ENCODE measurements around the gene APOBEC3G.

Gene APOBEC3G

DNA sequence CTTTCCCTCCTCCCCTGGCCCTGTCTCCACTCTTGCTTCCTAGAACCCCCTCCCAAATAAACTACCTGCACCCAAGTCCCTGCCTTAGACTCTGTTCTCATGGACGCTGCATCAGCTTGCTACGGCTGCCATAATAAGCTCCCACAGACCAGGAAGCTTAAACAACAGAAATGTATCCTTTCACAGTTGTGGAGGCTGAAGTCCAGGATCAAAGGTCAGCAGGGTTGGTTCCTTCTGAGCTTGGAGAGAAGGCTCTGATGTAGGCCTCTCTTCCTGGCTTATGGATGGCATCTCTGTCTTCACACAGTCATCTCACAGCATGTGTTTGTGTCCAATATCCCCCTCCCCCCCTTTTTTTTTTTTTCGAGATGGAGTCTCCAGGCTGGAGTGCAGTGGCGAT, 52.0 kb downstream of the APOBEC3G start:
- Histone ChIP-seq H3K9me3 (ENCODE audit: control insufficient read depth, insufficient read depth, low read depth, low read length) (no peaks in the 10 kb centered on the region), H3K9ac (ENCODE audit: low read length) (no peak overlapping the region), H3K27ac (ENCODE audit: low read depth, low read length) (no peak overlapping the region), H3K4me3 (ENCODE audit: low read depth, low read length) (no peak overlapping the region), H3K36me3 (ENCODE audit: control insufficient read depth, insufficient read depth, low read length) (no peaks in the 10 kb centered on the region), H3K4me1 (ENCODE audit: control insufficient read depth, insufficient read depth, low read length) (peaks cover 26% of the 10 kb centered on the region), H3K27me3 (ENCODE audit: control insufficient read depth, insufficient read depth, low read length) (no peaks in the 10 kb centered on the region)

- H3K9ac ChIP-seq (ENCODE audit: low read length), result no peak overlapping the region
- H3K27ac ChIP-seq (ENCODE audit: low read depth, low read length), result no peak overlapping the region
- H3K36me3 ChIP-seq (ENCODE audit: control insufficient read depth, insufficient read depth, low read length), result no peaks in the 10 kb centered on the region
- no peaks in the 10 kb centered on the region for H3K27me3 ChIP-seq (ENCODE audit: control insufficient read depth, insufficient read depth, low read length)
- no peaks in the 10 kb centered on the region for H3K9me3 ChIP-seq (ENCODE audit: control insufficient read depth, insufficient read depth, low read depth, low read length)
- H3K4me3 ChIP-seq (ENCODE audit: low read depth, low read length), result no peak overlapping the region
- H3K4me1 ChIP-seq (ENCODE audit: control insufficient read depth, insufficient read depth, low read length), result peaks cover 23% of the 10 kb centered on the region
Observed at GRCh38 chr22:39129746-39130145, 52.7 kb downstream of the APOBEC3G start.

GRCh38 chr22:39130152-39130704, 53.2 kb downstream of the APOBEC3G start:
- Histone ChIP-seq H3K9ac (ENCODE audit: low read length) (no peak overlapping the region), H3K4me3 (ENCODE audit: low read depth, low read length) (no peak overlapping the region), H3K27me3 (ENCODE audit: control insufficient read depth, insufficient read depth, low read length) (no peaks in the 10 kb centered on the region), H3K4me1 (ENCODE audit: control insufficient read depth, insufficient read depth, low read length) (peaks cover 23% of the 10 kb centered on the region), H3K9me3 (ENCODE audit: control insufficient read depth, insufficient read depth, low read depth, low read length) (no peaks in the 10 kb centered on the region), H3K27ac (ENCODE audit: low read depth, low read length) (no peak overlapping the region), H3K36me3 (ENCODE audit: control insufficient read depth, insufficient read depth, low read length) (no peaks in the 10 kb centered on the region)

DNA sequence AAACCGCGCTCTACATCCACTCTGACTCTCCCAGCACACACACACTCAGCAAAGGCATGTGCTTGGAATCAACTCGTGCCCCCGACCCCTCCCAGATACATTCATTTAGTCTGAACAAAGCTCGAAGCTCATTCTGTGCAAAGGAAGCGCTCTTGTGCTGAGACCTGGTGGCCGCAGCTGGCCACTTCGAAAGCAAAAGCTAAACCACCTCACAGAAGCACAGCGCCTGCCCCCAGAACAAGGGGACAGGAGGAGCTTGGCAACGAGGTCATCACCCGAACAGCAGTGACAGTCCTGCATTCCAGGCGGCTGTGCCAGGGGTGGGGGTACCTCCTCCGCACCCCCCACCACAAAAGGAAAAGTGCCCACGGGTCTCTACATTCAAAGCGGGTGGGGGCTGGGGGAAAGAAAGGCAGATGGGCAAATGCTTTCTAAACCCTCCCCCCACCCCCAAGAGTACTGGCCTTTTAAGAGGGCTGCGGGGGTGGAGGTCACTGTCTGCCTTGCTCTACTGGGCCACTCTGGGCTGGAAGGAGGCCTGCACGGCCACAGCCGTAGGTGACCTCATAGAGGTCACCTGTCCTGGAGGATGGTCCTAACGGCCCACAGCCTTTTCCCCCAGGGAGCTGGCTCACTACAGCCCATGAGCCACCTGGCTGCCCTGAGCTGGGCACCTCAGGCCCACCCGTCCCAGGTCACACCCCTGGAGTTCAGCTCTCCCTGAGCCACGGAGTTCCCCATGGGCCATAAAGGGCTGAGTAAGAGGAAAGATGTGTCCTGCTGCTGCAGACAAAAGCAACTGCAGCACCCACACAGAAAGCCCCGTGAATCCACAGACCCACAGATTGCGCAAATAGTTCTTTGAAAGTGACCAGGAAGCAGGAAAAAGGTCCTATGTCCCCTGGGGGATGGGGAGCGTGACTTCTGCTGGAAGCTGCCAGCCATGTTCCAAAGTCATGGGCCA, 54.1 kb downstream of the APOBEC3G start:
- no peak overlapping the region for H3K9ac ChIP-seq (ENCODE audit: low read length)

DNA sequence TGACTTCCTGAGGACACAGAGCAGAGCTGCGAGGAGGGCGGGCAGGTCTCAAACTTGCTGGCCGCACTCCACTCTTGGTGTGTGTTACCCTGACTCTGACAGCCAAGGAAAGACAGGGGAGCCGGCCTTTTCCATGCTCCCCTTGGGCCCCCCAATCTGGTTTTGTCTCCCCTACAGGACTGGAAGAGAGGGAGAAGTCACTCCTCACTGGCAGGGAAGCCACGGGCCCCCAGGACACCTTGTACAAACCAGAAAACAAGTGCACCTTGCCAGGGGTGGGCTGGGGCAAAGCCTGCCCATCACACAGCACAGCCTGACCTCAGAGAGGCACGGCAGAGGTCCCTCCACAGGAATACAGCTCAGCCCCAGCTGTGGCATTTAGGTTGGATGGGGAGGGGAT, 55.2 kb downstream of the APOBEC3G start:
- Histone ChIP-seq H3K4me1 (ENCODE audit: control insufficient read depth, insufficient read depth, low read length) (peaks cover 30% of the 10 kb centered on the region), H3K4me3 (ENCODE audit: low read depth, low read length) (no peak overlapping the region)

More for the DNA sequence above, 54.1 kb downstream of the APOBEC3G start:
- Histone ChIP-seq H3K27me3 (ENCODE audit: control insufficient read depth, insufficient read depth, low read length) (no peaks in the 10 kb centered on the region), H3K36me3 (ENCODE audit: control insufficient read depth, insufficient read depth, low read length) (no peaks in the 10 kb centered on the region), H3K9me3 (ENCODE audit: control insufficient read depth, insufficient read depth, low read depth, low read length) (no peaks in the 10 kb centered on the region), H3K27ac (ENCODE audit: low read depth, low read length) (no peak overlapping the region), H3K4me3 (ENCODE audit: low read depth, low read length) (no peak overlapping the region), H3K4me1 (ENCODE audit: control insufficient read depth, insufficient read depth, low read length) (peaks cover 28% of the 10 kb centered on the region)

DNA sequence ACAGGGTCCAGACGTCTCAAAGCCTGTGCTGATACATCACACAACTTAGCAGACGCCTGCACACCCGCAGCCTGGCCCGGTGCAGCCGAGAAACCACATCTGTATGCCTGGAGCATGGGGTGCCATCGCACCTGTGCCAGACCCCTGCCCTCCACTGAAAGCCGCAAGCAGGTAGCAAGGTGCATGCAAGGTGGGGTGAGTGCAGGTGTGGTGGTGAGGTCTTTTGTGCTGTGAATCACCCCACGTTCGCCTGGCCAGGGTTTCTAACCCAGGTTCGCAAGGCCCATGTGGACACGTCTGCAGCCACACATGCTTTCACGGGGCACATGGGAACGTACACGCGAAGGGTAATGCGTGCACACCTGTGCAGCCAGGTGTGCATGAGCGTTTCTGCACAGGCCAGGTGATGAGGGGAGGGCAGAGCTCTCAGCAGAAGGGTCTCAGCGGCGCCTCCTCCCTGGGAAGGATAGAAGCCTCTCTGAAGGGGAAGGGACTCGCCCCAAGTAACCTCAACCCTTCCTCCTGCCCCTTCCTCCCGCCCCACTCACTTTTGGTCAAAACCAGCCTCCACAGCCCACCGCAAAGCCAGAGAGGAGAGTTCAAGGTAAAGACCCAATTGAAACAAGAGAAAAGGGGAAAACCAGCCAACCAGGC, 55.9 kb downstream of the APOBEC3G start:
- Histone ChIP-seq H3K4me1 (ENCODE audit: control insufficient read depth, insufficient read depth, low read length) (peaks cover 30% of the 10 kb centered on the region), H3K9ac (ENCODE audit: low read length) (no peak overlapping the region), H3K27ac (ENCODE audit: low read depth, low read length) (no peak overlapping the region), H3K36me3 (ENCODE audit: control insufficient read depth, insufficient read depth, low read length) (no peaks in the 10 kb centered on the region), H3K4me3 (ENCODE audit: low read depth, low read length) (no peak overlapping the region), H3K27me3 (ENCODE audit: control insufficient read depth, insufficient read depth, low read length) (no peaks in the 10 kb centered on the region), H3K9me3 (ENCODE audit: control insufficient read depth, insufficient read depth, low read depth, low read length) (no peaks in the 10 kb centered on the region)

More for the DNA sequence above, 55.2 kb downstream of the APOBEC3G start:
- H3K27ac ChIP-seq (ENCODE audit: low read depth, low read length), result no peak overlapping the region
- H3K27me3 ChIP-seq (ENCODE audit: control insufficient read depth, insufficient read depth, low read length), result no peaks in the 10 kb centered on the region
- no peaks in the 10 kb centered on the region for H3K9me3 ChIP-seq (ENCODE audit: control insufficient read depth, insufficient read depth, low read depth, low read length)
- H3K36me3 ChIP-seq (ENCODE audit: control insufficient read depth, insufficient read depth, low read length), result no peaks in the 10 kb centered on the region
- H3K9ac ChIP-seq (ENCODE audit: low read length), result no peak overlapping the region

DNA sequence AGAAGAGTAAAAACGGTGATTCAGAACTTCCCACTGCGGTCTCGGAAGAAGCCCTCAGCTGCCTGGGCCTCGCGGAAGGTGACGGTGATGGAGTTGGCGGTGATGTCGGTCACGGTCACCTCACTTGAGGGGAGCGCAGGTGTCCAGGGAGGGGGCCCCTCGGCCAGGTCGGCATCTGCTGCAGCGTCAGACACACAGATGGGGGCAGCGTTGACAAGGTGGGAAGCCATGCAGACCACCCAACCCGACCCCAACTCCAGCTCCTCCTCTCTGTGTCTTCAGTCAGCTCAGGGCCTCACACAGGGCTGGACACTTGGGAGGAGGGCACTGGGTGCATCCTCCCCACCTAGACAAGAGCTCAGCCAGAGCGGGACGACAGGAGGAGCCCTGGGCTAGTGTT, 56.8 kb downstream of the APOBEC3G start:
- no peaks in the 10 kb centered on the region for H3K27me3 ChIP-seq (ENCODE audit: control insufficient read depth, insufficient read depth, low read length)
- H3K4me3 ChIP-seq (ENCODE audit: low read depth, low read length), result no peak overlapping the region
- no peak overlapping the region for H3K9ac ChIP-seq (ENCODE audit: low read length)
- no peaks in the 10 kb centered on the region for H3K36me3 ChIP-seq (ENCODE audit: control insufficient read depth, insufficient read depth, low read length)
- no peaks in the 10 kb centered on the region for H3K9me3 ChIP-seq (ENCODE audit: control insufficient read depth, insufficient read depth, low read depth, low read length)
- H3K27ac ChIP-seq (ENCODE audit: low read depth, low read length), result no peak overlapping the region
- H3K4me1 ChIP-seq (ENCODE audit: control insufficient read depth, insufficient read depth, low read length), result peaks cover 30% of the 10 kb centered on the region

DNA sequence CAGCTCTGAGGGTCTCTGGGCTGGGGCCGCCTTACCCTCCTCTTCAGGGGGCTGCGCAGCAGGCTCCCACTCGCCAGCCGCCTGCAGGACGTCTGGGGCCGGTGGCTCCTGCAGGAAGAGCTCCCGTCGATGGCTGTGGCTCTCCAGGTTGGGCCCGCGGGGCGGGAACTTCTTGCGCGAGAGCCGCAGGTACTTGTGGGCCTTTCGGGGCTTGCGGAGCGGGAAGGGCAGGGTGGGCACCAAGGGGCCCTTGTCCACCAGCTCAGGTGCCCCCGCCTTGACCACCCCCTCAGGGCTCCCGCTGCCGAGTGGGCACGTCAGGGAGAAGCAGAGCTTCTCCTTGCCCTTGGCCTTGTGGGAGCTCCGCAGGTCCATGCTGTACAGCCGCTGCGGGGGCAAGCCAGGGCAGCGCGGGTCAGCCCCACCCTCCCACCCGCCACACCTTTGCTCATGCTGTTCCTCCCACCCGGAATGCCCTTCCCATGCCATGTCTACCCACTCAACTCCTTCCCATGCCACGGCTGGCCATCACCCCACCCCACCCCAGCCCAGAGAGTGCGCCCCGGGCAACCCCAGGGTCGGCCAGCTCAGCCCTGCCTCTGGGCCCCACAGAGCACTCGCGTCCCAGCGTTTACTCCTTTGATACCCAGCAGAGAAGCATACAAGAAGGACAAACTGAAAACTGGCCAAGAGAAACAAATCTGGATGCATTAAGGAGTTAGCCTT, 57.5 kb downstream of the APOBEC3G start:
- no peaks in the 10 kb centered on the region for H3K36me3 ChIP-seq (ENCODE audit: control insufficient read depth, insufficient read depth, low read length)
- no peak overlapping the region for H3K27ac ChIP-seq (ENCODE audit: low read depth, low read length)
- no peaks in the 10 kb centered on the region for H3K9me3 ChIP-seq (ENCODE audit: control insufficient read depth, insufficient read depth, low read depth, low read length)
- H3K4me3 ChIP-seq (ENCODE audit: low read depth, low read length), result no peak overlapping the region
- H3K27me3 ChIP-seq (ENCODE audit: control insufficient read depth, insufficient read depth, low read length), result no peaks in the 10 kb centered on the region
- peaks cover 30% of the 10 kb centered on the region for H3K4me1 ChIP-seq (ENCODE audit: control insufficient read depth, insufficient read depth, low read length)
- H3K9ac ChIP-seq (ENCODE audit: low read length), result no peak overlapping the region

GRCh38 chr22:39135092-39135896, 58.2 kb downstream of the APOBEC3G start:
- no peak overlapping the region for H3K9ac ChIP-seq (ENCODE audit: low read length)
- no peaks in the 10 kb centered on the region for H3K27me3 ChIP-seq (ENCODE audit: control insufficient read depth, insufficient read depth, low read length)
- H3K4me1 ChIP-seq (ENCODE audit: control insufficient read depth, insufficient read depth, low read length), result peaks cover 26% of the 10 kb centered on the region
- H3K36me3 ChIP-seq (ENCODE audit: control insufficient read depth, insufficient read depth, low read length), result no peaks in the 10 kb centered on the region
- no peaks in the 10 kb centered on the region for H3K9me3 ChIP-seq (ENCODE audit: control insufficient read depth, insufficient read depth, low read depth, low read length)
- H3K27ac ChIP-seq (ENCODE audit: low read depth, low read length), result no peak overlapping the region
- no peak overlapping the region for H3K4me3 ChIP-seq (ENCODE audit: low read depth, low read length)

DNA sequence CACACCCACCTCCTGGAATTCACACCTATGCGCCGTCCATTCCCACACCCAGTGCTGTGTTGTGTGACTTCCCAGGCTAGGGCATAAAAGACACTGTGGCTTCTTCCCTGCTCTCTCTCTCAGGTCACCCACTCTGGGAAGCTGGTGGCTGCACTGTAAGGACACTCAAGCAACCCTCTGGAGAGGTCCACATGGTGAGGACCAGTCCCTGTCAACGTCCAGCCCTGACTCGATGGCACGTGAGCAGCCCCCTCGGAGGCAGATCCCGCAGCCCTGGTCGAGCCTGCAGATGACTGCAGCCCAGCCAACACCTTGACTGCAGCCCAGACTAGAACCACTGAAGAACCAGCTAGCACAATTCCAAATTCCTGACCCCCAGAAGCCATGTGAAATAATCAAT, 59.2 kb downstream of the APOBEC3G start:
- H3K4me3 ChIP-seq (ENCODE audit: low read depth, low read length), result no peak overlapping the region
- H3K27ac ChIP-seq (ENCODE audit: low read depth, low read length), result no peak overlapping the region
- H3K9ac ChIP-seq (ENCODE audit: low read length), result no peak overlapping the region
- no peaks in the 10 kb centered on the region for H3K9me3 ChIP-seq (ENCODE audit: control insufficient read depth, insufficient read depth, low read depth, low read length)
- no peaks in the 10 kb centered on the region for H3K27me3 ChIP-seq (ENCODE audit: control insufficient read depth, insufficient read depth, low read length)
- peaks cover 17% of the 10 kb centered on the region for H3K4me1 ChIP-seq (ENCODE audit: control insufficient read depth, insufficient read depth, low read length)
- no peaks in the 10 kb centered on the region for H3K36me3 ChIP-seq (ENCODE audit: control insufficient read depth, insufficient read depth, low read length)

Measured in HUES6 (cell line).